Cardiac septum (tissue), 1 donor: Measurements from ENCODE around the gene CLCNKB. TPM values are rescaled to one million over a fixed set of nuclear protein-coding genes. Genes with fewer than 3 reads are reported as not detected.
"Not testable (repeated sequence)": the region's sequence is repeated elsewhere in the genome, so short reads cannot be mapped to it uniquely, and the experiment has no call there.

Experiments used
- DNase-seq: peaks from one replicate; pipeline ENCODE4 v3.0.0-alpha.2; 2020; ENCODE audit warnings: low spot score
- intact Hi-C: fragments of 100-400 bp; cut with DNase I; formaldehyde crosslinking; loops from one replicate; pipeline ENCODE4 v1.14.0; 2022
- total RNA-seq: library from RNA; stranded (reverse); fragmentation: NEBNext Ultra II Directional; extraction: Animal tissue kit (Norgen Biotek cat#: 25700); gene quantifications from one replicate; pipeline ENCODE4 v1.2.1, GENCODE V29; 2021
- donor health status: DM: no; HTN: no; CAD: no.

Gene CLCNKB
- total RNA-seq, 1 donor from 2014 or later = 2.0 TPM

DNA sequence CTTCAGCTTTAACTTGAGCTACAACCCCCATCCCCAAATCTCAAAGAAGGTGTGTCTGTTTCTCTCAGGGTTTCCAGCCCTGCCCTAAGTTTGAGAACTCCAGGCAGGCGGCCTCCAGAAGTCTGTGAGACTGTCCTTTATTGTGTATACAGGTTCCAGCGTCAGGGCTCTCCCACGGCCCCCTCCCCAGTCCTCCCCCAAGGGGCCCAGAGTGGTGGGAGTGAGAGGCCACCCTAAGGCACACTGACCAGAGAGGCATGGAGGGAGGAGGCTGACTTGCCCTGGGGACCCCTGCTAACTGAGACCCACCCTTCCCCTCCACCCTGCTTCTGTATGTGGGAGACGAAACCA is 29.7 kb upstream of the CLCNKB start:
- intact Hi-C loops = loop anchor here (5.0 kb wide), 1 partner anchor 168 kb away; no protein-coding TSS in a partner anchor
- DNase-seq = no peak

GRCh38 chr1:16014509-16015482 is 28.8 kb upstream of the CLCNKB start:
- no peak for DNase-seq
- intact Hi-C loops = loop anchor here (5.0 kb wide), 2 partner anchors 133 to 168 kb away; no protein-coding TSS in a partner anchor

DNA sequence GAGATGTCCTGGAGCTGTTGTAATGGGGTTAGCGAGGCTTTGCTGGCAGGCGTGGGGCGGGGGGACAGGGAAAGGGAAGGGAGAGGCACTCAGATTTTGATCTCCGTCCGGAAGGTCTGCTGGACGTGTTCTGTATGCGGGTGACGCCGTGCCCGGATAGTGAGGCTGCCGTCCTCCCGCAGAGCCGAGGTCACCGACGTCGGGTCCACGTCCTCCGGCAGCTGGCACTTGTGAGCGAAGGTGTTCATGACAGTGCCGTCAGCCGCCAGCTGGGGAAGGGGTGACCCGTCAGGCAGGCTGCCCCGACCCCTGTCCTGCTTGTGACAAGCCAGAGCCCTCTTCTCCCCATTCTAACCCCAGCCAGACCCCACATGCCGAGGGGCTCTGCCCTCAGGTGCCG is 28.1 kb upstream of the CLCNKB start:
- DNase-seq = no peak
- intact Hi-C loops = loop anchor here (5.0 kb wide), 1 partner anchor 132 kb away; no protein-coding TSS in a partner anchor

DNA sequence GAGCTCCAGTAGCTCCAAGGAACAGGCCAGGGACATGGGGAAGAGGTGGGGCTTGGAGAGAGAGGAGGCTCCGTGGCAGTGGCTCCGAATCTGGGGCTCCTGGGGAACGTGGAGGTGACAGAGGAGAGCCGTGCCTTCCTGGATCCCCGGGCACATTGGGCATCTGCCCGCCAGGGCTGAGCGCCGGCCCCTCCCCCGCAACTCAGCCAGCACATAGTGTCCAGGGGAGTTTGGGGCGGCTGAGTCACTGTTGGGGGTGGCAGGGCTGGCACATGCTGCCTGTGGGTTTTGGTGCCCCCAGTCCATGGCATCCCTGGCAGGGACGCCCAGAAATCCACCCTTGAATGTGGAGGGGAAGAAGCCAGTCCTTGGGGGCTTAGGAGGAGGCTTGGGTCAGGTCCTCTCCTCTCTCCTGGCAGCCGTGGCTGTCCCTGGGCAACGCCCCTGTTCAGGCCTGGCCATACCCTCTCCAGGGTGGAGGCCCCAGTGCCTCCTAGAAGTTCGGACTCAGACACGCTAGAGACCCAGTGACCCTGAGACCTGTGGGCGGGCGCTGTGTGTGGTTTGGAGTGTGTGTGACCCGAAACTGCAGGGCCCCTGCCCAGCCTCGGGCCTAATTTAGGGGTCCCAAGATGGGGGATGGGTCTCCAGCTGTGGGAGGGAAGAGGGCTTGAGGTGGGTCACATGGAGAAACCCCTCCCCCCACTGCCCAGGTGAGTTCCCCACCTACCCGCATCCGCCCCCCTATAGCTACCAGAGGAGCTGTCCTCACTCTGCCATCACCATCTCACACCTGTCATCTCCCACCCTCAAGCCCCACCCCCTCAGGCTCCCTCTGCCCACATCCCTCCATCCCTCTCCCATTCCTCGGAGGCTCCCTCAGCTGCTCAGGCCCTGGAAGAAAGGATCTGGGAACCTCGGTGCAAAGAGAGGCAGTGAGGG is 27.4 kb upstream of the CLCNKB start:
- no peak for DNase-seq
- intact Hi-C loops = loop anchor here (5.0 kb wide), 1 partner anchor 131 kb away; no protein-coding TSS in a partner anchor

DNA sequence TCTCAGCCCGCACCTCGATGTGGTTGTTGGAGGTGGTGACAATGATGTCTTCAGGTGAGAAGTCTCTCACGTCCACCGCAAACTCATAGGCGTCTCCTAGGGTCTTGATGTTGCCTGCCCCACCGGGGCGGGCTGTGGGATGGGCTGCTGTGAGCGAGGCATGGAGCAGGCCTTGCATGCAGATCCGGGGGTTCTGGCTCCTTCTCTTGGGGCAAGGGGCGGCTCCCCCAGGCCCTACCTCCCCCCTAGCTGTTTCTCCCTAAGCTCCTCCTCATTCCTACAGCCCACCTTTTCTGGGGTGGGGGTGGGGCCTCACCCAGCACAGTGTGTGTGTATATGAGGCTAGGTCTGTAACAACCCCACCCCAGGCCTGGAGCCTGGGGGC is 26.5 kb upstream of the CLCNKB start:
- intact Hi-C loops = loop anchor here (5.0 kb wide), 1 partner anchor 130 kb away; no protein-coding TSS in a partner anchor
- DNase-seq = no peak

GRCh38 chr1:16017461-16018303 is 25.9 kb upstream of the CLCNKB start, which contains the start of gene HSPB7:
TSS of gene HSPB7 (minus strand) at chr1:16018043. CDS start at chr1:16017963, 80 bp downstream.
- intact Hi-C loops = loop anchor here (5.0 kb wide), 1 partner anchor 130 kb away; no protein-coding TSS in a partner anchor

DNA sequence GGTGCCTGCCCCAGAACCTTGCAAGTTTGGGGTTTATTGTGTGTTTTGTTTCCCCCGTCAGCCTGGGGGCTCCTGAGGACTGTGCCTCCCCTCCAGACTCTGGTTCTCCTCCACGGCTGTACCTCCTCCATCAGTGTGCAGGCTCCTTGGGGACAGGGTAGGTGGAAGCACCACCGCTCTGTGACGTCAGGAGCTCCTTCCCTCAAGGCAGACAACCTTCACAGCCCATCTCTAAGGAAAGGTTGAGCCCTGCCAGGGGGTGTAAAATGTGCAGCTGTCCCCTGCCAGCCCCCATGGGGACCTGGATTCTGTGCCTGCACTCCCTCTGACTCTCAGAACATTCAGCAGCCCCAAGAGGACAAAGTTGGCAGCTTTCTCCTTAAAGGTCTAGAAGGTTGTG is 25.3 kb upstream of the CLCNKB start:
- no peak for DNase-seq
- intact Hi-C loops = loop anchor here (5.0 kb wide), 1 partner anchor 129 kb away; no protein-coding TSS in a partner anchor

More at GRCh38 chr1:16017461-16018303, 25.9 kb upstream of the CLCNKB start, which contains the start of gene HSPB7:
- peak; percentile 95 for DNase-seq

- no peak for DNase-seq
- intact Hi-C loops = loop anchor here (5.0 kb wide), 1 partner anchor 128 kb away; no protein-coding TSS in a partner anchor
Observed at GRCh38 chr1:16018749-16019643, 24.6 kb upstream of the CLCNKB start.

- DNase-seq = peak; percentile 89
- intact Hi-C loops = loop anchor here (5.0 kb wide), 1 partner anchor 128 kb away; no protein-coding TSS in a partner anchor
Observed at GRCh38 chr1:16019644-16020277, 23.8 kb upstream of the CLCNKB start.

- intact Hi-C loops = no loop called here
Observed at GRCh38 chr1:16020325-16020724, 23.3 kb upstream of the CLCNKB start.

GRCh38 chr1:16020878-16021277 is 22.7 kb upstream of the CLCNKB start:
- intact Hi-C loops, DNase-seq: not testable (repeated sequence)

More at GRCh38 chr1:16020325-16020724, 23.3 kb upstream of the CLCNKB start:
- no peak for DNase-seq

DNA sequence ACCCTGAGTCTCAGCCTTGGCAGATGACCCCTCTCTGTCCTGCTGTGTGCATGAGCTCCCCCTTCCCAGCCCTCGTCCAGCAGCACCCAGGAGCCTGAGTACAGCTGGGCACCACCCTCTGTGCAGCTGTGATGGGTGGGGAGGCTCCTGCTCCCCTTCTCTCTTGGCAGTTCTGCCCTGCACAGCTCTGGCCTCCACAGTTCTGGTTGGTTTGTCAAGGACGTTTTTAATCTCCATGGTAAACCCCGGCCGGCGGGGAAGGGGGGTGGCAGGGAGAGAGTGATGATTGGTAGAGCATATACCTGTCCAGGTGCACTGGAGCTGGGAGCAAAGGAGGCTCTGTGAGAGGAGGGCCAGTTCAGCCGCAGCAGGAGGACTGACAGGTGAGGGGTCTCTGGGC is 21.9 kb upstream of the CLCNKB start, which contains the start of gene CLCNKA:
Gene CLCNKA (plus strand): TSS at position 356 of the 400 bp plus-strand sequence. CDS start 584 bp downstream, outside the sequence.
- intact Hi-C loops = no loop called here
- no peak for DNase-seq

- DNase-seq = no peak
- intact Hi-C loops = no loop called here
Observed at GRCh38 chr1:16022393-16022792, 21.2 kb upstream of the CLCNKB start.

- DNase-seq = no peak
- intact Hi-C loops = no loop called here
Observed at GRCh38 chr1:16023050-16023653, 20.4 kb upstream of the CLCNKB start.

DNA sequence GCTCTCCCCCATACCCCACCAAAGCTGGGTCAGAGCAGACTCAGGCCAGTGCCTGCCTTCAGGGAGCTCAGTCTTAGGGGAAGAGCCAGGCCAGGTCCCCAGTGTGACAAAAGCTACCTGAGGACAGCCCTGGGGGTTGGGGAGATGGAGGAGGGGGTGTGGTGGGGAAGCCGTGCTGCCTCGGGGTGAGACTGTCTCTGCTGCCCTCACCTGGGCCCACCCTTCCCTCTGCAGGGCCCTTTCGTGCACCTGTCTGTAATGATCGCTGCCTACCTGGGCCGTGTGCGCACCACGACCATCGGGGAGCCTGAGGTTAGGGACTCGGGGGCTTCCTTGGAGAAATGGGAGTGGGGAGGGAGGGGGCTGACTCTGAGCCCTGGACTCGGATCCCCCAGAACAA is 17.3 kb upstream of the CLCNKB start:
- intact Hi-C loops, DNase-seq: not testable (repeated sequence)

DNA sequence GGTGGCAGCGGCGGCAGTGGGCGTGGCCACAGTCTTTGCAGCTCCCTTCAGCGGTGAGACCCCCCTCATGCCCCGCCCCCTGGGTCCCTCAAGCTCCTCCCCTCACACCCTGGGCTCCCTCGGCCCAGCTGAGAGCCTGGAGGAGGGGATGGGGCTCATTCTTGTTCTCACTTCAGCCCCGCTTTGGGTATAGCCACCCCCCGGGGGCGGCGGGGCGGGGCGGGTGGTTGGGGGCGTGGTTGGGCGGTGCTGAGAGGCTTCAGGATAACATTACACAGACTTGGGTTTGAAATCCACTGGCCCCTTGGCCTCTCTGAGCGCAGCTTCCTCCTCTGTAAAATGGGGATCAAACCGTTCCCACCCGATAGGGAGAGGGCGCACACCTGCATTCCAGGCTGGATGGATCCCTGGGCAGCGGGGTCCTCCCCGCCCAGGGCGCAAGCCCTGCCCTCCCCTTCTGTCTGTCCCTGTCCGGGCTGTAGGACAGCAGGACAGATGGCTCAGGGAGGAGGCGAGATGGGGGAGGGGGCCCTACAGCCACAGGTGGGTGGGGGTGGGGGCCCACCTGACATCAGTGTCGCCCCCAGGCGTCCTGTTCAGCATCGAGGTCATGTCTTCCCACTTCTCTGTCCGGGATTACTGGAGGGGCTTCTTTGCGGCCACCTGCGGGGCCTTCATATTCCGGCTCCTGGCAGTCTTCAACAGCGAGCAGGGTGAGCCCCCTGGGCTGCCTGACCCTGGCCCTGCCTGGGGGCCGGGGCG is 16.7 kb upstream of the CLCNKB start:
- intact Hi-C loops = no loop called here

More for the DNA sequence above, 16.7 kb upstream of the CLCNKB start:
- DNase-seq = no peak
